Activated CD4-positive, alpha-beta T cell treated with anti-CD3 and anti-CD28 coated beads, Interleukin-2, amount 10 ng/mL, durations not matched to agents 7 days and 5 days (primary cell): ENCODE data around the gene MPP1. TPM values are rescaled to one million over a fixed set of nuclear protein-coding genes. Genes with fewer than 3 reads are reported as not detected.

Experiments
- CTCF ChIA-PET: fragments of 350-600 bp; sonication (Branson Sonifier 250); formaldehyde crosslinking; loops from one replicate; lab custom pipeline; 2021; ENCODE audit warnings: antibody characterized with exemption; lab: Charles Lee
- POLR2A ChIA-PET: fragments of 350-600 bp; sonication (Branson Sonifier 250); formaldehyde crosslinking; loops from one replicate; lab custom pipeline; 2021; ENCODE audit warnings: antibody characterized with exemption; lab: Charles Lee
- DNase-seq: peaks from one replicate; pipeline ENCODE4 v3.0.0-alpha.2; 2020
- H3K27ac Mint-ChIP-seq: one replicate; pipeline ENCODE4 v1.8.0; 2021; ENCODE audit warnings: mild to moderate bottlenecking, moderate library complexity, mixed read lengths
- H3K27me3 Mint-ChIP-seq: one replicate; pipeline ENCODE4 v1.8.0; 2021; ENCODE audit warnings: mixed read lengths
- H3K36me3 Mint-ChIP-seq: one replicate; pipeline ENCODE4 v1.8.0; 2021; ENCODE audit warnings: low read depth, mixed read lengths
- H3K4me1 Mint-ChIP-seq: one replicate; pipeline ENCODE4 v1.8.0; 2021; ENCODE audit warnings: mixed read lengths
- H3K4me3 Mint-ChIP-seq: one replicate; pipeline ENCODE4 v1.8.0; 2021; ENCODE audit warnings: mild to moderate bottlenecking, moderate library complexity, mixed read lengths
- H3K9me3 Mint-ChIP-seq: one replicate; pipeline ENCODE4 v1.8.0; 2021; ENCODE audit warnings: mixed read lengths
- total RNA-seq, 2 experiments: library from RNA; stranded (reverse); gene quantifications; one replicate each; pipeline ENCODE4 v1.2.3, GENCODE V29; 2021

The MPP1 gene
- total RNA-seq, 2 experiments from 2014 or later = 45.0 to 48.6 TPM

DNA sequence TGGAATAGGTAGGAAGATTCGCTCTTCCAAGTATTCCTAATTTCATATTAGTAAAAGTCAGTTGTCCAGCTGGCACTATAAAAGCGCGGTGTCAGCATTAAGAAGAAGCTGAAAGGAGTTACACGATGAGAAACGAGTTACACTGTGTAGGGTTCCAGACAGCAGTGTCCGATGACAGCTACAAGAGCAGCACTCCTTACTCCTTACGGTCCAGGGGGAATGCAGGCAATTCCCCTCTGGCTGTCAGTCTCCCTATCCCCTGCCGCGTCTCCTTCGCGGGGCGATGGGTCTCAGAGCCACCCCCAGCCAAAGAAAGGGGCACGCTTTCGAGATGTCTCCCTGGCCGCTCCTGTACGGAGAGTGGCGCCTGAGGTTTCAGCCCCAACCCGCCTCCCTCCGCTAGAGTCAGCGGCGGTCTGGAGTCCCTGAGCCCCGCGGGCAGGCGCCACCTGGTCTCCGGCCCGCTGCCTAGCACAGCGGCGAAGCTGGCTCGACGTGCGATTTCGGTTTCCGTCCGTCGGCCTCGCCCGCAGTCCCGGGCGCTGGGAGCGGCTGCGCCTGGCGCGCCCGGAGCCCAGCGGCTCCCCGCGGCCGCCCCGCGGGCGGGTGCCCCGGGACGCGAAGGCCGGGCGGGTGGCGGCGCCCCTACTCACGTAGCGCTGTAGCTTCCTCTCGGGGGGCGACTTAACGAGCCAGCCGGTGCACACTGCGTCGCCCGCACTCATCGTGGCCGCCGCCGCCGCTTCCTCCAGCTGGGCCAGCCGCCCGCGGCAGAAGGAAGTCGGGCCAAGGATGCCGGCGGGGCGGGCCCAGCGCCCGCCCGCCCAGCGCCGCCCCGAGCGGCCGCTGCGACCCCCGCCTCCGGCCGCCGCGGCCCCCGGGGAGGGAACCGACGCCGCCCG lies 54.7 kb downstream of the MPP1 start, which contains the start of gene GAB3:
TSS of gene GAB3 (minus strand) at position 777 of the 902 bp plus-strand sequence. CDS start at position 725, 52 bp downstream.
- Mint-ChIP-seq H3K9me3 (no peaks in the 10 kb centered on the region), H3K36me3 (peaks cover 3% of the 10 kb centered on the region), H3K4me3 (peak within 1 kb of the TSS; percentile 72), H3K27ac (peak within 1 kb of the TSS; percentile 68), H3K4me1 (peaks cover 25% of the 10 kb centered on the region), H3K27me3 (peaks cover 2% of the 10 kb centered on the region)
- CTCF ChIA-PET = interaction anchor here (0.6 to 3.0 kb wide), 6 partner anchors 10 to 37 kb away, joined by 3 to 14 read pairs (median 3); no protein-coding TSS in a partner anchor
- POLR2A ChIA-PET = interaction anchor here (0.6 kb wide), 1 partner anchor 92 kb away, joined by 7 read pairs; no protein-coding TSS in a partner anchor
- peak; percentile 36 for DNase-seq

DNA sequence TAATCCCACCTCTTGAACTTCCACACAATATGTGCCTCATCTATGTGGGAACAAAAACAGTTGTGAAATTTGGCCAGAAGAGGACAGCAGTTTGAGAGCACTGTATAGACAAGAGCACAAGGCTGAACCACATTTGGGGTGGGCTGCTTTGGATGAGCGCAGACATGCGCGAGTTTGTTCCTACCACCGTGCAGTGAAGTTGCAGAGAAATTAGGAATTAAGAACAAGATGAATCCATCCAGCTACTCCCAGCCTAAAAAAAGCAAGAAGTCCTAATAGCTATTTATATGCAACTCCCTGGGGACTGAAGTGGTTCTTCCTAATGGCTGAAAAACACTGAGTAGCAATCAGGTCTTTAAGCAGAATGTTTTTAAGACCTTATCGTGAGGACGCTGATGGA lies 55.4 kb downstream of the MPP1 start:
- H3K4me3 Mint-ChIP-seq = peak overlapping the region; percentile 72
- ChIA-PET CTCF (interaction anchor here (0.8 to 3.0 kb wide), 6 partner anchors 12 to 92 kb away, joined by 3 to 14 read pairs (median 3); no protein-coding TSS in a partner anchor), POLR2A (interaction anchor here (0.6 kb wide), 1 partner anchor 92 kb away, joined by 7 read pairs; no protein-coding TSS in a partner anchor)
- H3K4me1 Mint-ChIP-seq = peaks cover 25% of the 10 kb centered on the region
- H3K27me3 Mint-ChIP-seq = peaks cover 2% of the 10 kb centered on the region
- H3K27ac Mint-ChIP-seq = no peak overlapping the region
- no peak for DNase-seq
- peaks cover 6% of the 10 kb centered on the region for H3K36me3 Mint-ChIP-seq
- H3K9me3 Mint-ChIP-seq = no peaks in the 10 kb centered on the region

DNA sequence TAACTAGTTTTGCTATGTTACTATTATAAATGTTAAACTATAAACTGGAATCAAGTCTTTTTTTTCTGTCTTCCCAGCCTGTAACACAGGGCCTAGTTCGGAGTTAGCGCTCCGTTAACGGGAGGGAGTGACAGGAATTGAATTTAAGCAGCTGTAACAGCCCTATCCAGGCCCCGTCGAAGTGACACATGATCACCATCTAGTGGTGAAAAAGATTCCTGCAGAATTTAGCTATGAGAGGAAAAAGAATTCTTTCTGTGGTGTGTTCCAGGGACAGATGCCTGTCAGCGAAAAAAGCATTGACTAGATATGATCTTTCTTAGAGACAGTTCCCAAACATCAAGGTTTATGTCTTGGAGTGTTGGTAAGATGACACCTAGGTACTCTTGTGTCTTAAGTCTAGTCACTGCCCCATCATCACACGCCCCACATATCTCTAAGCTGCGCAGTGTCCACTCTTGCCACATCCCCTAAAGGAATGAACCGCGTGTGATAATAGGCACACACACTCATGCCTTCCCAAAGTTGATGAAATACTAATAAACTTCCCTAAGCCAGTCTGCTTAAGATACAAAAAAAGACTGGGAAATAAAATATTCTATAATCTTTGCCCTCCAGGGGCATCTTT lies 56.5 kb downstream of the MPP1 start:
- ChIA-PET CTCF (interaction anchor here (0.6 to 3.0 kb wide), 17 partner anchors 8 to 310 kb away, joined by 3 to 14 read pairs (median 4); partner anchors contain the start of genes DKC1 and MPP1), POLR2A (no interaction called here)
- H3K36me3 Mint-ChIP-seq = peaks cover 9% of the 10 kb centered on the region

DNA sequence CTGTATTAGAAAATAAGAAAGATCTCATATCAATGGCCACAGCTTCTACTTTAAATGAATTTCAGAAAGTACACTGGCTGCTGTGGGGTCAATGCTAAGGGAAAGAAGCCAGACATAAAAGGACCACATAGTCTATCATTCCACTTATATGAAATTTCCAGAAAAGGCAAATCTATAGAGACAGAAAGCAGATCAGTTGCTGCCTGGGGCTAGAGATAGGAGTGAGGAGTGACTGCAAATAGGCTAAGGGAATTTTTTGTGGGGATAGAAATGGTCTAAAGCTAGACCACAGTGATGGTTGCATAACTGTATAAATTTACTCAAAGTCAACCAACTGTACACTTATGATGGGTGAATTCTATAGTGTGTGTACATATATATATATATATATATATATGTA lies 62.7 kb downstream of the MPP1 start:
- no peak overlapping the region for H3K27ac Mint-ChIP-seq
- POLR2A ChIA-PET = no interaction called here
- H3K36me3 Mint-ChIP-seq = peaks cover 16% of the 10 kb centered on the region
- peaks cover 32% of the 10 kb centered on the region for H3K4me1 Mint-ChIP-seq
- no peaks in the 10 kb centered on the region for H3K9me3 Mint-ChIP-seq
- H3K27me3 Mint-ChIP-seq = no peaks in the 10 kb centered on the region
- H3K4me3 Mint-ChIP-seq = no peak overlapping the region
- CTCF ChIA-PET = no interaction called here
- no peak for DNase-seq

More for the DNA sequence above, 56.5 kb downstream of the MPP1 start:
- Mint-ChIP-seq H3K27me3 (peaks cover 2% of the 10 kb centered on the region), H3K27ac (peak overlapping the region; percentile 57), H3K4me3 (peak overlapping the region; percentile 45), H3K4me1 (peaks cover 29% of the 10 kb centered on the region), H3K9me3 (no peaks in the 10 kb centered on the region)
- DNase-seq = peak; percentile 60

DNA sequence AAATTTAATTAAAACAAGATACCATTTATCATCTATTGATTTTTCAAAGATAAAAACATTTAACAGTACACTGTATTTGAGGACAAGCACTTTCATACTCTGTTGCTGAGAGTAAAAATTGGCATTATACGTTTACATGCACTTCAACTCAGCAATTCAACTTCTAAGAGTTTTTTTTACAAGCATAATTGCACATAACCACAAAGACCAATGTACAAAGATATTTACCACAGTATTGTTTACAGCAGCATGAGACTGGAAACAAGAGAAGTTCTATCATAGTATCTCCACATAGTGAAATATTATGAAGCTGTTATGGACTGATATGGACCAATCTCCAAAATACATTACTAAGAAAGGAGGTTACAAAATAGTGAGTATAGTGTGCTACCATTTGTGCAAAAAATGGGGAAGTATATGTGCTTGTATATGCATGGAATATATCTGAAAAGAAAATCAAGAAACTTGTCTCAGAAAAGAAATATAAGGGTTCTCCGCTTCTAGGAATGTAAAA lies 65.3 kb downstream of the MPP1 start:
- no peak for DNase-seq
- Mint-ChIP-seq H3K27ac (no peak overlapping the region), H3K9me3 (peaks cover 2% of the 10 kb centered on the region), H3K27me3 (no peaks in the 10 kb centered on the region), H3K4me3 (no peak overlapping the region), H3K36me3 (peaks cover 13% of the 10 kb centered on the region), H3K4me1 (peaks cover 58% of the 10 kb centered on the region)
- ChIA-PET CTCF (interaction anchor here (0.7 to 1.5 kb wide), 2 partner anchors 9 to 11 kb away, joined by 3 to 6 read pairs; partner anchors contain the start of gene GAB3), POLR2A (no interaction called here)

DNA sequence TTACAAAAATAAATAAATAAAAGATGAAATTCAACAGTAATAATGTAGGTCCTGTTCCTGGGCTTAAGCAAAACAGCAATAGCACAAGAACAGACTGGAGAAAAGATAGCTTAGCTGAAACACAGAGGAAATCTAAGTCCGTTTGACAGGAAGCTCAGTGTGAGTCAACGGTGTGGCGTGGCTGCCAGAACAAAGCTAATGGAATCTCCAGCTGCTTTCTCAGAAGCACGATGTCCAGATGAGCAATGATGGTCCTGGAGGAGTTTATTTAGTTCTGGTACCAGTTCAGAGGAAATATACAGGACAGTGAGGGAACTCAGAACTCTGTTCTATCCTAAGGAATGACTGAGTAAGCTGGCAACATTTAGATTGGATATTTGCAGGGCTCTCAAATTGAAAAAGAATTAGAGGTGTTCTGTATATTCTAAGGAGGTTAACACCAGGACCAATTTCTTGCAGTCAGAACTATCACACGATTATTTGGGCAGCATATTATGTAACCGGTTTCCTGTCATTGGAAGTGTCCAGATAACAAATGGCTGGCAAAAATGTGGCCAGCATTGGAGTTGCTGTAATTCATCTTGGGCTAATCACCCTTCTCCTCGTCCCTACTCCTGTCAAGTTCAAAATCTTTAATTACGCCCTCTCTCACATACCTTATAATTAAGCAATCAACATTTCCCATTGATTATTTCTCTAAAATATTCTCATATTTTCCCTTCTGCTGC lies 67.1 kb downstream of the MPP1 start:
- Mint-ChIP-seq H3K4me3 (no peak overlapping the region), H3K27ac (peak overlapping the region; percentile 70), H3K4me1 (peaks cover 72% of the 10 kb centered on the region), H3K36me3 (peaks cover 8% of the 10 kb centered on the region), H3K27me3 (no peaks in the 10 kb centered on the region), H3K9me3 (peaks cover 2% of the 10 kb centered on the region)
- ChIA-PET POLR2A (no interaction called here), CTCF (interaction anchor here (2.2 kb wide), 1 partner anchor 11 kb away, joined by 14 read pairs; no protein-coding TSS in a partner anchor)
- DNase-seq = no peak

DNA sequence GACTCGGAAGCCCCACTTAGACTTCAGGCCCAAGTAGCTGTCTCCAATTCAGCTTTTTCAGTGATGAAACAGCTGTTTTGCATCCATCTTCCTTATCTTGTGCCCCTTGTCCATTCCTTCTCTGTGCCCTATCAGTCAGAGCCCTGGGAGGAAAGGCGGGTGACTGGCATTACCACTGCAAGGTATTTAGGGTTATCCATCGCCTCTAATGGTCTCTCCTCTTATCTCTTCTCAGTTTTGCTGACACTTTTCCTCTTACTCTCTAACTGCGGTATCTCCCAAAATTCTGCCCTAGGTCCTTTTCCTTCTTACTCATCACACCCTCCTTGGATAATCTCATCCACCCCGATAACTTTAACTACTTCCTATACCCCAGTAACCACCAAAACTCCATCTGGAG lies 68.1 kb downstream of the MPP1 start:
- Mint-ChIP-seq H3K9me3 (peaks cover 2% of the 10 kb centered on the region), H3K27me3 (no peaks in the 10 kb centered on the region), H3K27ac (peak overlapping the region; percentile 20), H3K4me1 (peaks cover 82% of the 10 kb centered on the region), H3K36me3 (peaks cover 5% of the 10 kb centered on the region), H3K4me3 (no peak overlapping the region)
- ChIA-PET CTCF (interaction anchor here (1.4 to 2.2 kb wide), 2 partner anchors 11 to 12 kb away, joined by 3 to 14 read pairs; no protein-coding TSS in a partner anchor), POLR2A (no interaction called here)
- no peak for DNase-seq

DNA sequence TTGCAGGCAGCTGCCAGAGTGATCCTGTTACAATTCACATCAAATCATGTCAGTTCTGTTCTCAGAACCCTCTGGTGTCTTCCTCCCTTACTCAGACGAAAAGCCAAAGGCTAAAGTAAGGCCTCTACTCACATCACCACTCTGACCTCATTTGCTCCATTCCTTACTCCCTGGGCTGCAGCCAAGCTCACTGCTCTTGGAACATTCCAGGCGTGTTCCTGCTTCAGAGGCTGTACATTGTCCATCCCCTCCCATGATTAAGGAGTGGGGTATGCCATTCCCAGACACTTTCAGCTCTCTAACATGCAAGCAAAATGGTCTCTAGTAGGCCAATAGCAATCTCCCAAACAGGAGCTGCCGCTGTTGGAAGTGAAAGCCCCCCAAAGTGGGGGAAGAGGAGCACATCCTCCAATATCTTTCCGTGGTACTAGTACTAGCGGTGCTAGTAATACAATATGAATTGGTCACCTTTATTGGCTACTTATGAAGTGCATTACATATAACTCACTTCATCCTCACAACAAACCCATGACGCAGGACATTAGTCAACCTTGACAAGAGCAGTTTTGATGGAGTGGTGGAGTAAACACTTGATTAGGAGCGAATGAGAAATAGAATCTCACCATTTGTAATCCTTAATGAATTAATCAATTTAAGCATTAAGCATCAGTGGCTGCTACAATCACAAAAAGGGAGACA lies 69.4 kb downstream of the MPP1 start:
- no peaks in the 10 kb centered on the region for H3K27me3 Mint-ChIP-seq
- DNase-seq = no peak
- peaks cover 94% of the 10 kb centered on the region for H3K4me1 Mint-ChIP-seq
- H3K36me3 Mint-ChIP-seq = peaks cover 5% of the 10 kb centered on the region
- H3K27ac Mint-ChIP-seq = peak overlapping the region; percentile 95
- peaks cover 2% of the 10 kb centered on the region for H3K9me3 Mint-ChIP-seq
- CTCF ChIA-PET = interaction anchor here (0.6 to 1.4 kb wide), 2 partner anchors 10 to 98 kb away, joined by 3 read pairs; partner anchors contain the start of gene SMIM9
- POLR2A ChIA-PET = no interaction called here
- no peak overlapping the region for H3K4me3 Mint-ChIP-seq

DNA sequence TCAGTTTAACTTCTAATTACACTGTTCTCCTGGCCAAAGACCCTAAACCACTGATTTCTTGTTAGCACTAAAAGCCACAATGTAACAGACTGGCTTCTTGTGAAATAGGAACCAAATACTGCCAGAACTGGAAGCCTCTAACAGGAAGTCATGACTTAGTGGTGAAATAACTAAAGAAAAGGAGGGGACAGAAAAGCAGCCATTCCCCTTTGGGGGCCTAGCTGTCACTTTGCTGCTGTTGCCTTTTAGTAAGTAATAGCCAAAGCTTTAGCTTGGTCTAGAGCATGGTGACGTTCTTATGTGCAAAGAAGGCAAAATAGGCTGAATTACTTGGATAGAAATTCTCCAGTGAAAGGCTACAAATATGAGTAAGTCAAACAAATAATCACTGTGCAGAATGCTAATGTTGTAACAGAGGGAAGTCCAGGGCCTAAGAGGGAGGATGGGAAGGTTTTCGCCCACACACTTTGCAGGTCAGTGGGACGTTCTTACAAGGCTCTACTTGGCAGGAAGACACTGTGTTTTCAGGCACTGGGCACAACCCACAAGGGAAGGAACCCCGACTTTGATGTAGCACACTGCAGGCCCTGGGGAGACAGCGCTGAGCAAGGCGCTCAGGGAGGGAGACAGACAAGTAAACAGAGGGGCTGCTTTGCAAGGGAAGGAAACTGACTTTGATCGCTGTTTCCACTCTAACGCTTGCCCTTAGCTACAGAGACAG lies 71.1 kb downstream of the MPP1 start:
- CTCF ChIA-PET = interaction anchor here (1.2 kb wide), 1 partner anchor 15 kb away, joined by 7 read pairs; no protein-coding TSS in a partner anchor
- peak overlapping the region; percentile 95 for H3K27ac Mint-ChIP-seq

DNA sequence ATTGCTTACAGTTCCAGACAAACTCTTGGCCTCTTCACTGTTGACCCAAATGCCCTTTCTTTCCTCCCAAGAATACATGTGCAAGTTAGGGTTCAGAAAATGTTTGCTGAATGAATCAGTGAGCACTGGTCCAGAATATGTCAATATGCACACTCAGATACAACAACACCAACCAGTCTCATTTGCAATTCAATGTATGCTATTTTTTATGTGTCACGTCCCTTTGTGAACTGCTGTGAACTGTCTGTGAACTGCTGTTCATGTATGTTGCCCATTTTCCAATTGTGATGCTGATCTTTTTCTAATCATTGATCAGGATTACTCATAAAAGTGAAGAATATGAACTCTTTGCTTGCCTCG lies 72.2 kb downstream of the MPP1 start:
- peaks cover 97% of the 10 kb centered on the region for H3K4me1 Mint-ChIP-seq
- CTCF ChIA-PET = interaction anchor here (1.0 to 1.5 kb wide), 2 partner anchors 20 to 37 kb away, joined by 3 read pairs; no protein-coding TSS in a partner anchor
- peak overlapping the region; percentile 95 for H3K27ac Mint-ChIP-seq
- peaks cover 6% of the 10 kb centered on the region for H3K36me3 Mint-ChIP-seq
- peak overlapping the region; percentile 59 for H3K4me3 Mint-ChIP-seq
- no peak for DNase-seq
- POLR2A ChIA-PET = no interaction called here
- H3K9me3 Mint-ChIP-seq = peaks cover 2% of the 10 kb centered on the region
- H3K27me3 Mint-ChIP-seq = no peaks in the 10 kb centered on the region

More for the DNA sequence above, 71.1 kb downstream of the MPP1 start:
- H3K27me3 Mint-ChIP-seq = no peaks in the 10 kb centered on the region
- peaks cover 6% of the 10 kb centered on the region for H3K36me3 Mint-ChIP-seq
- H3K4me1 Mint-ChIP-seq = peaks cover 96% of the 10 kb centered on the region
- peaks cover 2% of the 10 kb centered on the region for H3K9me3 Mint-ChIP-seq
- H3K4me3 Mint-ChIP-seq = peak overlapping the region; percentile 65
- peak; percentile 43 for DNase-seq
- POLR2A ChIA-PET = no interaction called here
